K562 (cell line): ENCODE data around the gene TMEM191B.
"Not testable (repeated sequence)": the region's sequence is repeated elsewhere in the genome, so short reads cannot be mapped to it uniquely, and the experiment has no call there.

Experiments used
- XRCC5 ChIP-seq: fragments of 200-400 bp; formaldehyde crosslinking; IDR thresholded peaks from 2 replicates; pipeline ENCODE4 v1.6.1; 2017; ENCODE audit warnings: low read depth, mild to moderate bottlenecking, low read length
- ZNF184 ChIP-seq: sonication (generic); formaldehyde crosslinking; IDR thresholded peaks from 2 replicates; pipeline ENCODE4 v1.5.0; 2020; ENCODE audit warnings: missing genetic modification reagents
- TF ChIP-seq, protein P1 (sequence below): fragments of 250-450 bp; sonication (Bioruptor Pico); IDR thresholded peaks from 2 replicates; pipeline ENCODE4 v1.5.0; 2021
- TF ChIP-seq, protein P2 (sequence below), 2 experiments: fragments of 450-650 bp; formaldehyde crosslinking in 1 of 2; IDR thresholded peaks; 2 replicates each; pipeline versions ENCODE4 v1.4.0 to v1.6.1; 2014 to 2020; ENCODE audit warnings: mild to moderate bottlenecking in 2 of 2, borderline replicate concordance in 1 of 2, low read depth in 1 of 2

DNA sequence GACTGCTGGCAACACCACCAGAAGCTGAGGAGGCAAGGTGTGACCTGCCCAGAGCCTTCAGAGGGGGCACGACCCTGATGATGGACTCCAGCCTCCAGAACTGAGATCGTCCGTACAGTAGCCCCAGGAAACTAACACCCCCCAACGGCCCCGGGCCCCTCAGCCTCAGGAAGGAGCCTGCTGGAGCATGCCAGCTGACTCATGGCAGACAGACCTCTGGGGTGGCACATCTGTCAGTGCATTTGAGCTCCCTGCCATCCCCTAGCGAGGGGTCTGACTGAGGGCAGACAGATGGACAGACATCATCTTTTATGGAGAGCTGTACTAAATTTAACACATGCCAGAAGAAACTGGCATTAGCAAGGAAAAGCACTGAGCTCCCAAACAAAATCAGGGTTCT is 12.4 kb downstream of the TMEM191B start:
- TF ChIP-seq ZNF184 (CRISPR knock-in tag); XRCC5: not testable (repeated sequence)
- TF ChIP-seq, protein P1, sequence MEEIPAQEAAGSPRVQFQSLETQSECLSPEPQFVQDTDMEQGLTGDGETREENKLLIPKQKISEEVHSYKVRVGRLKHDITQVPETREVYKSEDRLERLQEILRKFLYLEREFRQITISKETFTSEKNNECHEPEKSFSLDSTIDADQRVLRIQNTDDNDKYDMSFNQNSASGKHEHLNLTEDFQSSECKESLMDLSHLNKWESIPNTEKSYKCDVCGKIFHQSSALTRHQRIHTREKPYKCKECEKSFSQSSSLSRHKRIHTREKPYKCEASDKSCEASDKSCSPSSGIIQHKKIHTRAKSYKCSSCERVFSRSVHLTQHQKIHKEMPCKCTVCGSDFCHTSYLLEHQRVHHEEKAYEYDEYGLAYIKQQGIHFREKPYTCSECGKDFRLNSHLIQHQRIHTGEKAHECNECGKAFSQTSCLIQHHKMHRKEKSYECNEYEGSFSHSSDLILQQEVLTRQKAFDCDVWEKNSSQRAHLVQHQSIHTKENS (CRISPR knock-in tag) = not testable (repeated sequence)
- TF ChIP-seq, protein P2, sequence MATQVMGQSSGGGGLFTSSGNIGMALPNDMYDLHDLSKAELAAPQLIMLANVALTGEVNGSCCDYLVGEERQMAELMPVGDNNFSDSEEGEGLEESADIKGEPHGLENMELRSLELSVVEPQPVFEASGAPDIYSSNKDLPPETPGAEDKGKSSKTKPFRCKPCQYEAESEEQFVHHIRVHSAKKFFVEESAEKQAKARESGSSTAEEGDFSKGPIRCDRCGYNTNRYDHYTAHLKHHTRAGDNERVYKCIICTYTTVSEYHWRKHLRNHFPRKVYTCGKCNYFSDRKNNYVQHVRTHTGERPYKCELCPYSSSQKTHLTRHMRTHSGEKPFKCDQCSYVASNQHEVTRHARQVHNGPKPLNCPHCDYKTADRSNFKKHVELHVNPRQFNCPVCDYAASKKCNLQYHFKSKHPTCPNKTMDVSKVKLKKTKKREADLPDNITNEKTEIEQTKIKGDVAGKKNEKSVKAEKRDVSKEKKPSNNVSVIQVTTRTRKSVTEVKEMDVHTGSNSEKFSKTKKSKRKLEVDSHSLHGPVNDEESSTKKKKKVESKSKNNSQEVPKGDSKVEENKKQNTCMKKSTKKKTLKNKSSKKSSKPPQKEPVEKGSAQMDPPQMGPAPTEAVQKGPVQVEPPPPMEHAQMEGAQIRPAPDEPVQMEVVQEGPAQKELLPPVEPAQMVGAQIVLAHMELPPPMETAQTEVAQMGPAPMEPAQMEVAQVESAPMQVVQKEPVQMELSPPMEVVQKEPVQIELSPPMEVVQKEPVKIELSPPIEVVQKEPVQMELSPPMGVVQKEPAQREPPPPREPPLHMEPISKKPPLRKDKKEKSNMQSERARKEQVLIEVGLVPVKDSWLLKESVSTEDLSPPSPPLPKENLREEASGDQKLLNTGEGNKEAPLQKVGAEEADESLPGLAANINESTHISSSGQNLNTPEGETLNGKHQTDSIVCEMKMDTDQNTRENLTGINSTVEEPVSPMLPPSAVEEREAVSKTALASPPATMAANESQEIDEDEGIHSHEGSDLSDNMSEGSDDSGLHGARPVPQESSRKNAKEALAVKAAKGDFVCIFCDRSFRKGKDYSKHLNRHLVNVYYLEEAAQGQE (IDR thresholded peaks at IDR 0.05; ENCODE audit: borderline replicate concordance) = not testable (repeated sequence)
- TF ChIP-seq, protein P2 (CRISPR knock-in tag; IDR thresholded peaks at IDR 0.05; ENCODE audit: low read depth) = not testable (repeated sequence)
